Vagina (tissue), 2 donors: ENCODE measurements around the gene ZP2. TPM values are rescaled to one million over a fixed set of nuclear protein-coding genes. Genes with fewer than 3 reads are reported as not detected.

ENCODE experiments used
- DNase-seq, 2 donors: peaks; one replicate each; pipeline ENCODE4 v3.0.0-alpha.2; 2017; ENCODE audit errors: extremely low spot score in 2 of 2
- H3K27ac ChIP-seq: fragments of 200-600 bp; sonication (generic); one replicate; pipeline ENCODE4 v1.5.1; 2019
- H3K27me3 ChIP-seq: fragments of 200-600 bp; sonication (generic); one replicate; pipeline ENCODE4 v1.5.1; 2019
- H3K36me3 ChIP-seq, 2 donors: fragments of 200-600 bp; sonication (generic); one replicate each; pipeline ENCODE4 v1.5.1; 2017 to 2019
- H3K4me1 ChIP-seq: fragments of 200-600 bp; sonication (generic); one replicate; pipeline ENCODE4 v1.5.1; 2019
- H3K4me3 ChIP-seq, 2 donors: fragments of 200-600 bp; sonication (generic); 1 replicate in 1 of 2; 2 replicates in 1 of 2; pipeline ENCODE4 v1.5.1; 2016 to 2019
- H3K9me3 ChIP-seq: fragments of 200-600 bp; sonication (generic); one replicate; pipeline ENCODE4 v1.5.1; 2019
- CTCF ChIP-seq, 3 experiments: fragments of 450-650 bp in 2 of 3; fragments of 200-600 bp in 1 of 3; sonication (generic) in 1 of 3; IDR thresholded peaks; one replicate each; pipeline ENCODE4 v1.5.1; 2017 to 2019; ENCODE audit warnings: antibody characterized with exemption in 3 of 3, mild to moderate bottlenecking in 2 of 3, moderate library complexity in 2 of 3
- POLR2A ChIP-seq, 2 donors: fragments of 450-650 bp; IDR thresholded peaks; one replicate each; pipeline ENCODE4 v1.6.1; 2017; ENCODE audit warnings: antibody characterized with exemption in 2 of 2, mild to moderate bottlenecking in 2 of 2, moderate library complexity in 2 of 2
- POLR2AphosphoS5 ChIP-seq, 2 donors: sonication (generic); formaldehyde crosslinking; IDR thresholded peaks; one replicate each; pipeline ENCODE4 v1.9.0; 2017; ENCODE audit warnings: antibody characterized with exemption in 2 of 2, mild to moderate bottlenecking in 2 of 2, low read depth in 1 of 2; ENCODE audit not compliant: insufficient read depth in 1 of 2
- intact Hi-C: fragments of 100-400 bp; cut with DNase I; formaldehyde crosslinking; loops from one replicate; pipeline ENCODE4 v1.15.1; 2023
- total RNA-seq: library from RNA; depleted of rRNA; stranded (reverse); fragments of >200 nt; gene quantifications from one replicate; pipeline ENCODE4 v1.2.3, GENCODE V29; 2016

ZP2 gene
- total RNA-seq, 1 donor from 2014 or later, result not detected

- no peaks in the 10 kb centered on the region for H3K27me3 ChIP-seq
- TF ChIP-seq POLR2AphosphoS5 (IDR thresholded peaks at IDR 0.05; ENCODE audit: insufficient read depth in 1 of 2, low read depth in 1 of 2), result no peak
- TF ChIP-seq POLR2A (IDR thresholded peaks at IDR 0.05), result no peak
- H3K4me1 ChIP-seq, result no peaks in the 10 kb centered on the region
- no peak overlapping the region for H3K27ac ChIP-seq
- intact Hi-C loops, result no loop called here
- H3K9me3 ChIP-seq, result no peaks in the 10 kb centered on the region
- no peak for DNase-seq
- no peak overlapping the region for H3K4me3 ChIP-seq
- H3K36me3 ChIP-seq, result no peaks in the 10 kb centered on the region
Measured at GRCh38 chr16:21194771-21195301, 16.5 kb downstream of the ZP2 start.

DNA sequence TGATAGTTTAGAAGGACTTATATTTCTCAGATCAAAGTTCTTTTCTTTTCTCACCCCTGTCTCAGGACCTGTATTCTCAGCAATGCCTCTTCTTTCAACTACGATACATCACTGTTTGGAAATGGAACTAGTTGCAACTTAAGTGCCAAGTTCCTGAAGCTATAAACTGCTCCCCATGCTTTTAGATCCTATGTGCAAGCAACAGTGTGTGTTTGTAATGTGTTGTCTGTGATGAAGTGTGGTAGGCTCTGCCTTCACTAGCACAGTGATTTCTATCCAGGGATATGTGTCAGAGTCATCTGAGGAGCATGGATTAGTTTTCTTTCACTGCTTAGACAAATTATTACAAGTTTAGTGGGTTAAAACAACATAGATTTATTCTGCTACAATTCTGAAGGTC is 18.4 kb downstream of the ZP2 start:
- Histone ChIP-seq H3K27ac (no peak overlapping the region), H3K36me3 (no peaks in the 10 kb centered on the region), H3K4me1 (no peaks in the 10 kb centered on the region), H3K4me3 (no peak overlapping the region), H3K27me3 (no peaks in the 10 kb centered on the region), H3K9me3 (no peaks in the 10 kb centered on the region)
- no peak for TF ChIP-seq POLR2AphosphoS5 (IDR thresholded peaks at IDR 0.05; ENCODE audit: insufficient read depth in 1 of 2, low read depth in 1 of 2)
- TF ChIP-seq POLR2A (IDR thresholded peaks at IDR 0.05), result no peak
- TF ChIP-seq CTCF (IDR thresholded peaks at IDR 0.05), result no peak
- intact Hi-C loops, result no loop called here
- DNase-seq, result no peak

DNA sequence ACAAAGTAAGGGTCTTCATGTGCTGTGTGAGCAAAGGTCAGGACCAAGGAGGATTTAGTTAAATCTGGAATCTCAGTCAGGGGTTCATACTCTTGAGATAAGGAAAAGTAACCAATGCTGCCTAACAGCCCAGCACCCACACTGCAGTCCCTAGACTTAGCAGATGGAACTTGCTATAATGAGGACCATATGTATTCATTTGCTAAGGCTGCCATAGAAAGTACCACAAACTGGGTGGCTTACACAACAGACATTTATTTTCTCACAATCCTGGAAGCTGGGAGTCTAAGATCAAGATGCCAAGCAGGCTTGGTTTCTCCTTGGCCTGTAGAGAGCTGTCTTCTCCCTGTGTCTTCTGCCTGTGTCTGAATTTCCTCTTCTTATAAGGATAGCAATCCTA is 20.8 kb downstream of the ZP2 start:
- intact Hi-C loops, result no loop called here
- Histone ChIP-seq H3K36me3 (no peaks in the 10 kb centered on the region), H3K4me3 (no peak overlapping the region)

DNA sequence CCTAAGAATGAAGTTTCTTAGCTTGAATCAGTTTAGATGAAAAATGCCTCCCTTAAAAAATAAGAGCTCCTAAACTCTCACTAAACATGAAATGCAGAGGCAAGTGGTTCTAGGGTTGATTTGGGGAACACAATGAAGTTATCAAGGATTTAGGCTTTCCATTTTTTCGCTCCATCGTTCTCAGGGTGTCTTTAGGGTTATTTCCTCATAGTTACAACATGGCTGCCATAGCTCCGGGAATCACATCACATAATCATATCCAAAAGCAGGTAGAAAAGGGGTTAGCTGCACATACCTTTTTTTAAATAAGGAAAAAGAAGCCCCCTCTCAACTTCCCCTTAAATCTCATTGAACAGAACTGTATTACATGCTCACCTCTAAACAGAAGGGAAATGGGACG is 21.4 kb downstream of the ZP2 start:
- H3K4me1 ChIP-seq, result no peaks in the 10 kb centered on the region
- H3K27me3 ChIP-seq, result no peaks in the 10 kb centered on the region
- H3K27ac ChIP-seq, result no peak overlapping the region
- no peak for TF ChIP-seq POLR2A (IDR thresholded peaks at IDR 0.05)
- no peak for TF ChIP-seq POLR2AphosphoS5 (IDR thresholded peaks at IDR 0.05; ENCODE audit: insufficient read depth in 1 of 2, low read depth in 1 of 2)
- H3K9me3 ChIP-seq, result no peaks in the 10 kb centered on the region
- no peaks in the 10 kb centered on the region for H3K36me3 ChIP-seq
- intact Hi-C loops, result no loop called here
- no peak for DNase-seq
- H3K4me3 ChIP-seq, result no peak overlapping the region

More for the DNA sequence above, 20.8 kb downstream of the ZP2 start:
- Histone ChIP-seq H3K9me3 (no peaks in the 10 kb centered on the region), H3K27ac (no peak overlapping the region), H3K27me3 (no peaks in the 10 kb centered on the region), H3K4me1 (no peaks in the 10 kb centered on the region)
- no peak for DNase-seq
- TF ChIP-seq POLR2AphosphoS5 (IDR thresholded peaks at IDR 0.05; ENCODE audit: insufficient read depth in 1 of 2, low read depth in 1 of 2) (no peak), CTCF (IDR thresholded peaks at IDR 0.05) (no peak), POLR2A (IDR thresholded peaks at IDR 0.05) (no peak)

- intact Hi-C loops, result loop anchor here (10.0 kb wide), 1 partner anchor 115 kb away; no protein-coding TSS in a partner anchor
- Histone ChIP-seq H3K27ac (no peak overlapping the region), H3K4me3 (no peak overlapping the region), H3K4me1 (no peaks in the 10 kb centered on the region), H3K36me3 (no peaks in the 10 kb centered on the region), H3K9me3 (no peaks in the 10 kb centered on the region), H3K27me3 (no peaks in the 10 kb centered on the region)
- TF ChIP-seq CTCF (IDR thresholded peaks at IDR 0.05) (no peak), POLR2A (IDR thresholded peaks at IDR 0.05) (no peak), POLR2AphosphoS5 (IDR thresholded peaks at IDR 0.05; ENCODE audit: insufficient read depth in 1 of 2, low read depth in 1 of 2) (no peak)
- DNase-seq, result no peak
Measured at GRCh38 chr16:21189311-21189710, 22.1 kb downstream of the ZP2 start.

- no peak for TF ChIP-seq POLR2A (IDR thresholded peaks at IDR 0.05)
- TF ChIP-seq POLR2AphosphoS5 (IDR thresholded peaks at IDR 0.05; ENCODE audit: insufficient read depth in 1 of 2, low read depth in 1 of 2), result no peak
- no peak for TF ChIP-seq CTCF (IDR thresholded peaks at IDR 0.05)
- no peak overlapping the region for H3K4me3 ChIP-seq
- intact Hi-C loops, result loop anchor here (10.0 kb wide), 1 partner anchor 118 kb away; no protein-coding TSS in a partner anchor
- H3K9me3 ChIP-seq, result no peaks in the 10 kb centered on the region
- no peak for DNase-seq
- no peaks in the 10 kb centered on the region for H3K4me1 ChIP-seq
- peaks cover 0 to 10% of the 10 kb centered on the region in 2 donors for H3K36me3 ChIP-seq
- H3K27ac ChIP-seq, result no peak overlapping the region
- no peaks in the 10 kb centered on the region for H3K27me3 ChIP-seq
Measured at GRCh38 chr16:21186326-21186691, 25.1 kb downstream of the ZP2 start.
